HG02943 (cell line): ENCODE results near the gene HES7.
A peak's percentile ranks its signal among the peaks of the same experiment; 100 is the strongest.
"Not testable (repeated sequence)": the region's sequence is repeated elsewhere in the genome, so short reads cannot be mapped to it uniquely, and the experiment has no call there.

Source experiments
- ATAC-seq: cut with Tn5 transposase; IDR thresholded peaks from one replicate; pipeline ENCODE4 v1.9.1; 2021; ENCODE audit warnings: mild to moderate bottlenecking, low read depth, moderate library complexity; ENCODE audit not compliant: unreplicated experiment

Gene HES7

GRCh38 chr17:8123695-8124349, at the start of gene HES7:
TSS of gene HES7 (minus strand) at chr17:8124106. CDS start at chr17:8124084, 22 bp downstream.
- no peak for ATAC-seq

DNA sequence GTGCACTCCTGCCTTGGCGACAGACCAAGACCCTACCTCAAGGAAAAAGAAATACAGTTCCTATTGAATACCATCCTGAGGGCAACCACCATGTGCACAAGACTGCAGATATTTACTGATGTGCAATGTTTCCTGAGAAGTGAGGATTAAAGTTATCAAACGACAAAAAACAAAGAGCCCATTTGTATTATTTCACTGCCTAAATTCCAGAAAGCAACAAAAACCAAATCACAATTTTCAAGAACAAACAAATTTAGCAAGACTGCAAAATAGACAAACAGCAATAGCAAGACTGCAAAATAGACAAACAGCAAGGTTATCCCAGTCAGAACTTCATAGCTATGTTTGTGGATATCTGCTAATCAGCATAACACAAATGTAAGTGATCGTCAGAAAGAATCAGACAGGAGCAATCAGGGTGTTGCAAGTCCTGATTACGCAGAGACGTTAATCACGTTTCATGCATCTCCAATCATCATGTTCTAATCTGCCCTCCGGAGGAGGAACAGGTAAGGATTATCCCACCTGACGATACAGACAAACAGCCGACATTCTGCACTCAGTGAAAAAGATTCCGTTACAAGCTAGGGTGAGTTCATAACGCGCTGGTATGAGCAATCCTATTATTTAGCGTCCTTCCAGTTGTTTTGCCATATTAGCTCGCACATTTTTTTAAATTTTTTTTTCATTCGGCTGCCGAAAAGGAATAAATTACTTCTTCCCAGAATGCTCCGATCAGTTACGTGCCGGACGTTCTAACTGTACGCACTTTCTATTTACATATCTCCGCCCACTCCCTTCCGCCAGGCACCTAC, 49.4 kb upstream of the HES7 start:
- ATAC-seq: peak; percentile 66

- not testable (repeated sequence) for ATAC-seq
These were observed 46.3 kb upstream of the HES7 start for GRCh38 chr17:8170186-8170585.

DNA sequence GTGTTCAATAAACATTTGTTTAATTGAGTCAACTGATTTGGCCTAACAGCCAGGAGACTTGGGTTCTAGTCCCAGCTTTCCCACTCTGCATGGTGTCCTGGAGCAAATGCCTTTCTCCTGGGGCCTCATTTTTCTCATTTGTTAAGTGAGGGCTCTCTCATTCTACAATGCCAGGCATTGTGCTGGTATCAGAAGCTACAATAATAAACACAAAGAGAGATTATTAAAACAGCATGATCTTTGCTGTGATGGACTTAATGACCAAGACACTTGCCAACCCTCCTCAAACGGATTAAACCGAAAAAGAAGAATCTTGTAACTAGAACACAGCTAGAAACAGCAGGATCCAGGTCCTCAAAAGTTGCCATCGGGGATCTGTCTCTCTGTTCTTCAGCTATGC, 43.6 kb upstream of the HES7 start:
- no peak for ATAC-seq

- ATAC-seq: no peak
These were observed 42.8 kb upstream of the HES7 start for GRCh38 chr17:8166731-8167130.

DNA sequence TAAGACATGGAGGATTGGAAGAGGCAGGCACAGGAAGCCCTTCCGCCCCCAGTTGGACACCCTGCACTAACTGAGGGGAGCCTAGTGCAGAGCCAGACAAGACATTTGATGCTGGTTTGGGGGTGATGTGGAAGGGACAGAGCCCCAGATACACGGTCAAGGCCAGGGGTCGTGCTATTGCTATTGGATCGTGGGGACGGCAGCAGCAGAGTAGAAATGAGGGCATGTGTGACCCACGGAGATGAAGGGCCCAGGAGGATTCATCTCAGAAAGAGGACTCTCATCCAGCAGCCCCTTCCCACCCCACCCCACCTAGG, 40.9 kb upstream of the HES7 start:
- ATAC-seq: no peak

DNA sequence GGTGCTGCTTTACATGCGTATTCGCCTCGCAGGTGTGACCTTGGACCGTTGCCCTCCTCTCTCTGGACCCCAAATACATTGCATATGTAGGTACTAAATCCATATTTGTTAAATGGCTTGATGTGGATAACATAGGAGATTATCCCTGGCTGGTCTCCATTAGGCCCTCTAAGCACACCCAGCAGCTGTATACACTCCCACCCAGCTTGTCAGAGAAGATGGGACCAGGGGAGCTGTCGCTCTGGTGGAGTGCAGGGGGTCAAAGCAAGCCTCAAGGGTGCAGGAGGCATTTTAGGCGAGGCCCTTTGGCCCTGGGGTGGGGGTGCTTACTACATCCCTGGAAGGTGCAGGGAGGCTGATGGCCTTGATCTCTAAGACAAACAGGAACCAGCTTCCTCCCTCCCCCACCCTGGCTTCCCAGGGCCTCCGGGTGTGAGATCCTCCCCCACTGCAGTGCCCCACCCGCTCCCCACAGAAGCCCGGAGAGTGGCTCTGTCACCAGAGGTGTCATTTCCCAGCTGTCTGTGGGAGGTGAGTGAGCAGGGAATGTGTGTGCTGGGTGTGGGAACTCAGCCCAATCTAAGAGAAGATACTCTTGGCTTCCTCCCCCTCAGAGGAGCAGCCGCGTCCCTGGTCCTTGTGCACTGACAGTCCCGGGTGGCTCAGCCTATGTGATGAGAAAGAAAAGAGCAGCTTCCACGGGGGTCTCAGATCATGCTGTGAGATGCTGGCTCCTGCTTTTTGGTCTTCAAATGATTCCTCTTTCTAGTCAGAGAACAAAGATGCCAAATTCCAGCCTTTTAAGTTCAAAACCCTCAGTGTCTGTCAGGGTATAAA, 40.3 kb upstream of the HES7 start:
- ATAC-seq: no peak

- ATAC-seq: no peak
These were observed 39.4 kb upstream of the HES7 start for GRCh38 chr17:8162997-8163977.

GRCh38 chr17:8162233-8162996, 38.5 kb upstream of the HES7 start, which contains the start of gene VAMP2:
TSS of gene VAMP2 (minus strand) at chr17:8162948. CDS start at chr17:8162879, 69 bp downstream.
- no peak for ATAC-seq

DNA sequence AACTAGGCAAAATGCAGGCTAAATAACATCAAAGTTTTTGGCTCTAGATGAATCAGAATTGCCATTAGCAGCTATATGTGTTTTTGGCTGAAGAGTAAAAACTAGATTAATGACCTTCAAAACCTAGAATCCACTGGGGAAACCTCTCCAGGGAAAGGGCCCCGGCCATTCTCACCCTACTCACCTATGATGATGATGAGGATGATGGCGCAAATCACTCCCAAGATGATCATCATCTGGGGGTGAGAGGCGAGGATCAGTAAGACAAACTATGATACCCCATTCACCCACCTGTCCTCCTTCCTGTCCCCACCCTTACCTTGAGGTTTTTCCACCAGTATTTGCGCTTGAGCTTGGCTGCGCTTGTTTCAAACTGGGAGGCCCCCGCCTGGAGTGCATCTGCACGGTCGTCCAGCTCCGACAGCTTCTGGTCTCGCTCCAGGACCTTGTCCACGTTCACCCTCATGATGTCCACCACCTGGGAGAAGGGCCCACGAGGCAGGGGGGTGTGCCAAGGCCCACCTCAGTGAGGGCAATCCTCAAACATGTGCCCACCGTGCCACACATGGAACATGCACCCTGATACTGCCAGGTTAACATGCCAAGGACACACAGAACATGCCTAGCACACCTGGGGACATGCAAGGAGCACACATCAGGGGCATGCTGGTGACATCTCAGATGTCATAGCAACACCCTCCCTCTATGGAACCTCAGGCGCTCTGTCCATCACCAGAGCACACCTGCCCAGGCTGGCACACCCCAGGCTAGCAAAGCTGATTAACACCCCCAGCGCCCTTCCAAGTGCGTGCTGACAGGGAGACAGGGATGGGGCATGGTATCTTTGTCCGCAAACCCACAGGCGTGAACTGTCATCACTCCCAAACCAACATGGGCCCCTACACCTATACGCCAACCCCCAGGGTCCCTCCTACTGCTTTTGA, 37.7 kb upstream of the HES7 start:
- ATAC-seq: no peak

- ATAC-seq: no peak
These were observed 36.9 kb upstream of the HES7 start for GRCh38 chr17:8160741-8161221.

DNA sequence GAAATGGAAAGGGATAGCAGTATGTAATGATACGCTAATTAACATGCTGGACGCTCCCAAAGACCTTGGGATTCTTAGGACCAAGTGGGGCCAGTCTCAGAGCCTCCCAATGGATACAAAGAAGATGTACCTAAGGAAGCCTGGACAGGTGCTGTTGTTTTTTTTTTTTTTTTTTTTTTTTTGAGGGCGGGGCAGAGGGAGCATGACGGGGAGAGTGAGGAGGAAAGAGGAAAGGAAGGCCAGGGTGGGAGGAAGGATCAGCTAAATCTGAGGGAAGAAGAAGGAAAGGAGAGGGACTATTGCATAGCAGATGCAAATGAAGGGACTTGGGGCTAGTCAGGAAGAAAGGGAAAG, 36.3 kb upstream of the HES7 start:
- no peak for ATAC-seq

- ATAC-seq: no peak
These were observed 35.7 kb upstream of the HES7 start for GRCh38 chr17:8159459-8160223.

DNA sequence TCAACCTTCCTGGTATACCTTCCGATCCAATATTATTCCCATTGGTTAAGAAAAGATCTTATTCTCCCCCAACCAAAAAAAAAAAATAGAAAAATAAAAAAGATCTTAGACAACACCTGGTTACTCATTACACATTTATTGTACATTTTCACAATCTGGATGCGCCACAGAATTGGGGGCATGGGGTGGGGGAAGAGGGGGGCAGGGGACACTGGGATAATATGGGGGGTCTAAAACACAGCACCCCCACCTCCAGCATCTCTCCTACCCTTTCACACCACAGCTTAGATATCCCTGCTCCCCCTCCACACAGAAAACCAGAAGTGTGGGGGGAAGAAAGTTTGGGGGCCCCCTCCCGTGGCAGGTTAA, 35.1 kb upstream of the HES7 start:
- ATAC-seq: no peak

GRCh38 chr17:8158267-8159031, 34.5 kb upstream of the HES7 start:
- ATAC-seq: no peak

DNA sequence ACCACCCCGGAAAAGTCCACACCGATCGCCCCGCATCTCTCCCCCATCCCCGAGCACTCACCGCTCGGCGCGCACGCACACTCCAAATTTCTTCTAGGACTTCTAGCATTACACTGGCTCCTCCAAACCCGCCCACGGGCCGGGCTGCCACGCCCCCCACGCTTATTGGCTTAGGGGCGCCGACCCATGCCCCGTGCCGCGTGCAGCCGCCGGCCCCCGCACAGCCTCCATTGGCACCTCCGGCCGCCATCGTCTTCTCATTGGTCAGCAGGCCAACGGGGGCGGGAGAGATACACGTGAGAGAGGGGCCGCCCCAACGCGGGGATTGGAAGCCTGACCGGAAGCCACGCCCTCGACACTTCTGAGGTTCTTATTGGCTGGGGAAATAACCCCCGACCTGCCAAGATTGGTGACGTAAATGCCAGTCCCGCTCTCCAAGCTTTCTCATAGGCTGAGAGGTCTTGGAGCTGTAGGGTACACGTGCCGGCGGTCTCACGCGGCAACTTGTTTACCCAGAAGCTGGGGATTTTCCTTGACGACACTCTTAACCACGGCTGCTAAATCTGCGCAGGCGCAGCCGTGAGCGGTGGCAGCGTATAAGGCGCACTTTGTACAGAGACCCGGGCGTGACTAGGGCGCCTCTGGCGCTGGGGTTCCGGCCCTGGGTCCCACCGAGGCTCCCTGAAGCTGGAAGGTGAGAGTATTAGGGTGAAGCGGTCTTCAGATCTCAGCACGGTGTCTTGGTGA, 32.5 kb upstream of the HES7 start:
- ATAC-seq: peak; percentile 68
